ENCODE results near the gene SRPX2.
"Not testable (repeated sequence)": the region's sequence is repeated elsewhere in the genome, so short reads cannot be mapped to it uniquely, and the experiment has no call there.

SRPX2 gene

GRCh38 chrX:100696699-100697351 lies 52.8 kb downstream of the SRPX2 start:
- no peak for DNase-seq (ENCODE audit: low read depth, low spot score)

- DNase-seq (ENCODE audit: low read depth, low spot score): no peak
Observed at GRCh38 chrX:100698551-100698950, 54.6 kb downstream of the SRPX2 start.

- no peak for DNase-seq (ENCODE audit: low read depth, low spot score)
Observed at GRCh38 chrX:100700809-100701208, 56.8 kb downstream of the SRPX2 start.

GRCh38 chrX:100704581-100705203 lies 60.7 kb downstream of the SRPX2 start:
- no peak for DNase-seq (ENCODE audit: low read depth, low spot score)

GRCh38 chrX:100710816-100711215 lies 66.8 kb downstream of the SRPX2 start:
- no peak for DNase-seq (ENCODE audit: low read depth, low spot score)

- peak; percentile 5 for DNase-seq (ENCODE audit: low read depth, low spot score)
Observed at GRCh38 chrX:100717363-100717762, 73.4 kb downstream of the SRPX2 start.

GRCh38 chrX:100719139-100719538 lies 75.1 kb downstream of the SRPX2 start:
- DNase-seq (ENCODE audit: low read depth, low spot score): no peak

- DNase-seq (ENCODE audit: low read depth, low spot score): no peak
Observed at GRCh38 chrX:100720301-100720700, 76.3 kb downstream of the SRPX2 start.

GRCh38 chrX:100721328-100721727 lies 77.3 kb downstream of the SRPX2 start:
- DNase-seq (ENCODE audit: low read depth, low spot score): no peak

- DNase-seq (ENCODE audit: low read depth, low spot score): not testable (repeated sequence)
Observed at GRCh38 chrX:100724006-100724405, 80.0 kb downstream of the SRPX2 start.
